Measurements from ENCODE around the gene TAF11.
"Not testable (repeated sequence)": the region's sequence is repeated elsewhere in the genome, so short reads cannot be mapped to it uniquely, and the experiment has no call there.

The TAF11 gene

GRCh38 chr6:34908194-34908593 lies 20.4 kb upstream of the TAF11 start:
- H3K27ac ChIP-seq = no peak overlapping the region
- no peak for DNase-seq (ENCODE audit: low read depth, low spot score)

- no peak for DNase-seq (ENCODE audit: low read depth, low spot score)
- no peak overlapping the region for H3K27ac ChIP-seq
Measured at GRCh38 chr6:34906826-34907225, 19.0 kb upstream of the TAF11 start.

GRCh38 chr6:34904990-34905613 lies 17.3 kb upstream of the TAF11 start:
- H3K27ac ChIP-seq = no peak overlapping the region
- no peak for DNase-seq (ENCODE audit: low read depth, low spot score)

DNA sequence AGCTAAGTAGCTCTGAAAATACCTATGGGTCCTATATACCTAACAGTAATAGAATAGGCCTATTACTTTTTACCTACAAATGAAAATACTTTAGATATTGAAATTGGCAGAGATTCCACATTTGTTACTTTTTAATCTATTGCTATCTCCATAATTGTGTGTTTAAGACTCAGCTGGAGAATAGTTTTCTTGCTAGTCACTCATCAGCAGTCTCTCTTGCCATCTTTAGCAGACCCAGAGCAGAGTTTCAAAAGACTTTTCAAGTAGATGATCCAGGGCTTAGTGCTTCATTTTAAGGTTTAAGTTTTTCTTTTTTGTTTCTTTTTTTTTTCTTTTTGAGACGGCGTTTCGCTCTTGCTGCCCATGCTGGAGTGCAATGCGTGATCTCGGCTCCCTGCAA lies 14.1 kb upstream of the TAF11 start:
- peak overlapping the region; percentile 41 for H3K27ac ChIP-seq
- DNase-seq (ENCODE audit: low read depth, low spot score) = no peak

DNA sequence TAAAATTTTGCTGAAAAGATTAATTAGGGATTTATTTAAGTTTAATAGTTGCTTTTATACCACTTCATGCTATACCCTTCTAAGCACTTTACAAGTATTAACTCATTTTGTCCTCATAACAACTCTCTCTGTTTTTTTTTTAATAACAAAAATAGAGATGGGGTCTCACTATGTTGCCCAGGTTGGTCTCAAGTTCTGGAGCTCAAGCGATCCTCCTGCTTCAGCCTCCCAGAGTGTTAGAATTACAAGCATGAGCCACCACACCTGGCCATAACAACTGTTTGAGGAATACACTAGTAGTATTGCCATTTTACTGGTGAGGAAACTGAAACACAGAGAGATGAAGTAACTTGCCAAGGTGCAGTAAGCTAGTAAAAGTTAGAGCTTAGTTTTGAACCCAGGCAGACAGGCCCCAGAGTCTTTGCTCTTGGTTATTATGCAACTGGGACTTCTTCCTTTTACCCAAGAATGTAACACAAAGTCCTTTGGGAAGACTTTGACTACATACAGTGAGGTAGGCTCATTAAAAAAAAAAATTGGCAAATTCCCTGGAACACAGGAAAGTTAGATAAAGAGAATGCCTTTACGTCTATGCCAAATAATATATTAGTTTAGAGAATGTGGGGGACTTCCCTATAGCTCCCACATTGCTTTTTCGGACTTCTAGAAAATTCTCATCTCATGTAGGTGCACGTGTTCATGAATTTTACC lies 12.6 kb upstream of the TAF11 start:
- DNase-seq (ENCODE audit: low read depth, low spot score) = no peak
- no peak overlapping the region for H3K27ac ChIP-seq

- DNase-seq (ENCODE audit: low read depth, low spot score); H3K27ac ChIP-seq: not testable (repeated sequence)
Measured at GRCh38 chr6:34899748-34900147, 11.9 kb upstream of the TAF11 start.

DNA sequence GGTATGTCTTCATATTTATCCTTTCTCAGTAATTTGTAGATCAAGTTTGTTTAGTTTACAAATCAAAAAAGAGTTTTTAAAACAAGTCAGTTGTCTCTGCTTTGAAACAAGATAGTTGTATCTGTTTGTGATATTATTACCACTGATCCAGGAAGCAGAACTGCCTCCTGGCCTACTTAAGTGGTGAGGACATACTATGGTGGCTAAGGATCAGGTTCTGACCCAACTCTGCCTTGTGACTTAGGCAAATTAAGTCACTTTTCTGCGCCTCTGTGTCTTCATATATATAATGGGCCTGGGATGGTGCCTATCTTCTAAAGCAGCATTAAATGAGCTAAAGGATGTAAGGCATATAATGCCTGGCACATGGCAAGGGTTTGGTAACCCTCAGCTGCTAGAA lies 9.9 kb upstream of the TAF11 start:
- DNase-seq (ENCODE audit: low read depth, low spot score) = no peak
- H3K27ac ChIP-seq = no peak overlapping the region

DNA sequence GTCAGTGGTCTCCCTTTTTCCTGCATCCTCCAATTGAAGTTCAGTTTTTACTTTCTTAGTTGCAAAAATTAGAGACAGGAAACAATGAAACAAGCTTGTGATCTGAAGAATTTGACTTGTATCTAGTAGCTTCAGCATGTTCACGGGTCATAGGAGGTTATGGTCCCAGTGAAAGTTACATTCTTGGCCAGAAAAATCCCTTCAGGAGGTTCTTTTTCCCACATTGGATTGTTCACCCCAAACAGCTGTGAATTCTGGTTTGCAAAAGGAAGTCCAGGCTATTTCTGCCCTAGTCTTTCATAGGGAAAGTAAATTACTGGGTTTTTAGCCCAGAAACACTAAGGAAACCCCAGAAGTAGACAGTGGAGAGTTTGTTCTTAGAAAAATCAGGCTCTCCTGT lies 9.3 kb upstream of the TAF11 start:
- no peak for DNase-seq (ENCODE audit: low read depth, low spot score)
- no peak overlapping the region for H3K27ac ChIP-seq

DNA sequence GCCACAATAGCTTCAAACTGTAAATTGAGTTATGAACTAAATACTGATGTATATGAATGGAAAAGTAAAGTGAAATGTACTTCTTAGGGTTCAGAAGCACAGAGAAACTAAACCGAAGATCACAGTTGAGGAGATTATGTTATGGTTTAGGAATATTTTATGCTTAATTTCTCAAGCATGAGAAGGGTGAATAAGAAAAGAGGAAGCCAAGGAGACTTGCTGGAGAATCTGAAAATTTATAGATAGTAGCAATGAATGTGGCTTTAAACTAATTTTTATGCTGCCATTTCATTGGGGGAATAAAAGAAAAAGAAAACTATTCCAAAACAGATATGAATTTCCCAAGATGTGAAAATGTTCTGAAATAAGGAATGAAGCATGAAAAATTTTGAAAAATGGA lies 6.9 kb upstream of the TAF11 start:
- DNase-seq (ENCODE audit: low read depth, low spot score) = no peak
- no peak overlapping the region for H3K27ac ChIP-seq

DNA sequence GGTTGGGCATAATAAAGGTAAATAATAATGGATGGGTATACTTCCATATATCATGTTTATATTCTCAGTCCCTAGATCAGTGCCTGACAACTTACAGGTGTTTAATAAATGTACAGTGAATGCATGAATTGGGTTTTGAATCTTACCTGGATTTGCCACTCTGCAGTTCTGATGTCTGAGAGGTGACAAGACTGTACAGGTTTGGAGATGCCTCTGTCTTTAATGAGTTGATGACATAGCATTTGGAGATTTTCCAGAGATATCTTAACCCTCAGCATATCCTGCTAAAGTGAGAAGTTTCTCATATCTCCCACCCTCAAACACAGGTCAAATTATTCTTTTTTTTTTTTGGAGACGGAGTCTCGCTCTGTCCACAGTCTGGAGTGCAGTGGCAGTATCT lies 3.5 kb upstream of the TAF11 start:
- H3K27ac ChIP-seq = no peak overlapping the region
- no peak for DNase-seq (ENCODE audit: low read depth, low spot score)

GRCh38 chr6:34890533-34890925 lies 2.7 kb upstream of the TAF11 start:
- DNase-seq (ENCODE audit: low read depth, low spot score) = no peak

DNA sequence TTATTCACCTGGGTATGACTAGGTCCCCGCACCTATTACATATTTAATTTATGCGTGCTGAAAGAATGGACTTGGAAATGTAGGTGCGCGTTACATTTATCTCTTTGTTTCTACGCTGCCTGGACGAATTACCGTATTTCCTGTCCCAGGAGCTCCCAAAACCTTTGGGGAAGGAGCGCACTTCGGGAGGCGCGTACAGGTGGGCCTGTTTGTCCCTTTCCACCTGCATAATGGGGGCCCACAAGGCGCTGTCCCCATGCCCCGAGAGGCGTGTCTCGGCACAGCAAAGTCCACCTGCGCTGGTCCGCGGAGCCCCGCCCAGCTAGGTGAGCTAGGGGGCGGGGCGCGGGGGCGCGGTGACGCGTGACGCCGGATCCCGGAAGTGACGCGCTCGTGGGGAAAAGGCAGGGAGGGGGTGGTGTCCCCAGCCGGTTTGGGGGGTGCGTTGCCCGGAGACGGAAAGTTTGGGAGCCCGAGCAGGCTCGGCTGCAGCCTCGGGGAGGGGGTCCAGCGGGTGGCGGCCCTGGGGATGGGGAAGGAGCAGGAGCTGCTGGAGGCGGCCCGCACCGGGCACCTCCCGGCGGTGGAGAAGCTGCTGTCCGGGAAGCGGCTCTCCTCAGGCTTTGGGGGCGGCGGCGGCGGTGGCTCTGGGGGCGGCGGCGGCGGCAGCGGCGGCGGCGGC lies 1.2 kb upstream of the TAF11 start, which contains the start of gene ANKS1A:
TSS of gene ANKS1A (plus strand) at position 382 of the 682 bp plus-strand sequence. CDS start at position 530, 148 bp downstream.
- no peak for DNase-seq (ENCODE audit: low read depth, low spot score)
- H3K27ac ChIP-seq = peak within 1 kb of the TSS; percentile 82

More at GRCh38 chr6:34890533-34890925, 2.7 kb upstream of the TAF11 start:
- peak overlapping the region; percentile 82 for H3K27ac ChIP-seq

DNA sequence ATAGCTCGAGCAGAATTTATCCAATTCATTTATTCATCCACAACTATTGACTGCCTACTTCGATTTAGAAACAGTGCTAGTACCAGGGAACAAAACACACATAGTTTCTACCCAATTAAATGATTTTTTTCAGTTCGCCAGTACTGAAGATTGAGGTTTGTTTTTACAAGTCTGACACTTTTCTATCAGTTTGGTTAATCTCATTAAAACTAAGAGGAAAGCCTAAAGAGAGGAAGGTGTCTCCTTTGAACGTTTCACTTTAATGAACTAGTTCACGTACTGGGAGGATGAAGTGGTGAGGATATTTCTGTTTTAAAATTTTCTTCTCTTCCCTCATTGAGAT lies 643 bp upstream of the TAF11 start:
- DNase-seq (ENCODE audit: low read depth, low spot score) = no peak
- H3K27ac ChIP-seq = peak overlapping the region; percentile 82

DNA sequence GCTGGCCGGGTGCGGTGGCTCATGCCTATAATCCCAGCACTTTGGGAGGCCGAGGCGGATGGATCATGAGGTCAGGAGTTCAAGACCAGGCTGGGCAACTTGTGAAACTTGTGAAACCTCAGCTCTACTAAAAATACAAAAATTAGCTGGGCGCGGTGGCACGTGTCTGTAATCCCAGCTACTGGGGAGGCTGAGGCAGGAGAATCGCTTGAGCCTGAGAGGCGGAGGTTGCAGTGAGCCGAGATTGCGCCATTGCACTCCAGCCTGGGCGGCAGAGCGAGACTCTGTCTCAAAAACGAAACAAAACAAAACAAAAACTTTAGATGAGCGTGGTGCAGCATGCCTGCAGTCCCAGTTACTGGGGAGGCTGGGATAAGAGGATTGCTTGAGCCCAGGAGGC lies 2.0 kb downstream of the TAF11 start:
- H3K27ac ChIP-seq; DNase-seq (ENCODE audit: low read depth, low spot score): not testable (repeated sequence)

DNA sequence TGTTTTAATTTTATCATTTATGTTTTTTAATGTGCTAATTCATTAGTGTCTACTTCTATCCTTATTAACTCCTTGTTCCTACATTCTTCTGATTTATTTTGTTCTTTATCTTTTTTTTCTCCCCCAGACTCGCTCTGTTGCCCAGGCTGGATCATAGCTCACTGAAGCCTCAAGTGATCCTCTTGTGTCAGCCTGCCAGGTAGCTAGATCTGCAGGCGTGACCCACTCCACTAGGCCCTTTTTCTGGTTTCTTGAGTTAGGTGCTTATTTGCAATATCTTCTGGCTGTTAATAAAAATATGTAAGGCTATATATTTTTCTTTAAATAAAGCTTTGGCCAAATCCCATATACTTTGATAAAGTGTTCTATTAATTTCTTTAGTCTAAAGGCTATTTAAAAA lies 2.8 kb downstream of the TAF11 start:
- H3K27ac ChIP-seq = no peak overlapping the region
- DNase-seq (ENCODE audit: low read depth, low spot score) = no peak

- DNase-seq (ENCODE audit: low read depth, low spot score); H3K27ac ChIP-seq: not testable (repeated sequence)
Measured at GRCh38 chr6:34884073-34884472, 3.8 kb downstream of the TAF11 start.

GRCh38 chr6:34877869-34878485 lies 9.9 kb downstream of the TAF11 start:
- H3K27ac ChIP-seq = no peak overlapping the region
- no peak for DNase-seq (ENCODE audit: low read depth, low spot score)

DNA sequence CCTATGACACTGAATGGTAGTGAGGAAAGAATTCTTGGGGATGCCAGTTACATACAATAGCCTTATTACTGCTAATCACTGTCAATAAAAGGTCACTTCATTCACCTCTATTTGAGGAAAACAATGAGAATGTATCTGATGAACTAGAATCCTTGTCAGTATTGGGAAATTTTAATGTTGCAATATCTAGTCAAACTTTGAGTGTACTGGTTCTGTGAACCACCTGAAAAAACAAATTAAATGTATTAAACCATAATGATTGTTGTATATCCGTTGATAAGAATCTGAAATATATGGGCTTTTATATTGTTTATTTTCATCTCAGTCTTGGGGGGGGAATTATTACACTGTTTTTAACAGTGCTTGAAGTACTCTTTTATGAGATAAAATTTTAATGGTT lies 10.6 kb downstream of the TAF11 start:
- no peak overlapping the region for H3K27ac ChIP-seq
- no peak for DNase-seq (ENCODE audit: low read depth, low spot score)

DNA sequence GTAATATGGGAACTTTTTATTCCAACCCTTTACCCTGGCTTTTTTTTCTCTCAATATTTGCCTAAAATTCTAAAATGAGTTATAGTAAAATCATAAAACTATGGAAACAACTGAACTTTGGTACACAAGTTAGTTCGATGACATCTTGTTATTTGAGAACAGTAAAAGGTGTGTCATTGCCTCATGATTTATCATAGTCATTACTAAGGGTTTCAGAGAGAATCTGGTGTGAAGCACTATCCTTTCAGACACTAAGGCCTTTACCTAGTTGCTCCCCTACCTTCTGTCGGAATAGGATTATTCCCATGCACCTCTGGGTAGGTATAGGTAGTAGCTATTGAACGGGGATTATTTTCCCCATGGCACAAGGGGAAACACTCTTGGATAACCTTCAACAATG lies 11.4 kb downstream of the TAF11 start:
- no peak for DNase-seq (ENCODE audit: low read depth, low spot score)
- peak overlapping the region; percentile 3 for H3K27ac ChIP-seq

DNA sequence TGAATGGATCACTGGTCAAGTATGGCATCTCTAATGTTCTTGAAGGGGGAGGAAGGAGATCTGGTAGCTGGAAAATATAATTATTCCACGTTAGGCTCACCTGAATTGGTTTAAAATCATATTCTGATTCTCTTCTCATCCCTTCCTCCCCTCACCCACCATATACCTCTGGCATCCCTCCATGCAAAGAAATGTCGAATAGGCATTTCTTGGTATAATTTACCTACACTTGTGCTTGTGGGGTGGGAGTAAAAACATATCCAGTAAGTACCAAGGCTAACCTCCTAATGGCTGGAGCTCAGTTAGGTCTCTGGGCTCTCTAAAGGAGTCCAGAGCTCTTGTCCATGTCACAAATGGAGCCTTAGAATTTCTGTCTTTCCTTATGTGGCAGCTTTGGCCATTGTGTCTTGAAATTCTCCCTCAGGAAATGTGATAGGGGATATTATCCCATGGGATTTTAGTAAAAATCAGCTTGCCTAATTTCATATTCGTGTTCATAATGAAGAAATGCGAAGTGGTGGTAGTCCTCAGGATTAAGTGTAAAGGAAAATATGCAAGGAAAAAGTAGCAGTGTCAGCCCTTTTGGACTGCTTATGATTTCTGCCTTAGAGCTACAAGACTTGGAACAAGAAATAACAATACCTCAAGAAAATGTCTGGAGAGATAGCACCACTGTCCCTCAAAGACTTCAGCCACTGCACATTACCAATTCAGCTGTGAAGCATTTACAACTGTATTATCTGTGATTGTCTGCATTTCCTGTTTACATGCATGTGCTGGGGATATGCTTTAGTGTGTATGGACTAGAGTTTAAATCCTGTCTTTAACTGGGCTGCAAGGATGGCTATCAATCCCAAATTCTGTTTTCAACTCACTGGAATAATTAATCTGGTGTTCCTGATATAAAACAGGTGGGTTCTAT lies 12.3 kb downstream of the TAF11 start:
- H3K27ac ChIP-seq = no peak overlapping the region
- DNase-seq (ENCODE audit: low read depth, low spot score) = no peak

Measured in epithelial cell of prostate (primary cell).